Measurements from ENCODE around the gene LHX4.
"Not testable (repeated sequence)": the region's sequence is repeated elsewhere in the genome, so short reads cannot be mapped to it uniquely, and the experiment has no call there.

LHX4 gene

GRCh38 chr1:180198196-180198595 is 31.9 kb upstream of the LHX4 start:
- DNase-seq, result no peak

GRCh38 chr1:180198611-180199010 is 31.5 kb upstream of the LHX4 start:
- DNase-seq, result no peak

GRCh38 chr1:180199018-180199417 is 31.0 kb upstream of the LHX4 start:
- no peak for DNase-seq

- DNase-seq, result no peak
These were observed 28.4 kb upstream of the LHX4 start for GRCh38 chr1:180201451-180202200.

GRCh38 chr1:180202588-180202987 is 27.5 kb upstream of the LHX4 start:
- DNase-seq, result not testable (repeated sequence)

GRCh38 chr1:180204231-180204630 is 25.8 kb upstream of the LHX4 start:
- DNase-seq, result no peak

GRCh38 chr1:180206581-180206980 is 23.5 kb upstream of the LHX4 start:
- no peak for DNase-seq

GRCh38 chr1:180208264-180208663 is 21.8 kb upstream of the LHX4 start:
- DNase-seq, result no peak

GRCh38 chr1:180210008-180210620 is 19.9 kb upstream of the LHX4 start:
- DNase-seq, result no peak

- DNase-seq, result no peak
These were observed 18.8 kb upstream of the LHX4 start for GRCh38 chr1:180211156-180211859.

GRCh38 chr1:180211860-180212229 is 18.2 kb upstream of the LHX4 start:
- no peak for DNase-seq

- DNase-seq, result no peak
These were observed 16.5 kb upstream of the LHX4 start for GRCh38 chr1:180213401-180214170.

- no peak for DNase-seq
These were observed 14.0 kb upstream of the LHX4 start for GRCh38 chr1:180215856-180216625.

- no peak for DNase-seq
These were observed 13.1 kb upstream of the LHX4 start for GRCh38 chr1:180217006-180217405.

- no peak for DNase-seq
These were observed 11.0 kb upstream of the LHX4 start for GRCh38 chr1:180218806-180219765.

GRCh38 chr1:180219776-180220175 is 10.3 kb upstream of the LHX4 start:
- no peak for DNase-seq

- DNase-seq, result no peak
These were observed 8.6 kb upstream of the LHX4 start for GRCh38 chr1:180221462-180221861.

- DNase-seq, result no peak
These were observed 5.2 kb upstream of the LHX4 start for GRCh38 chr1:180224902-180225301.

GRCh38 chr1:180225403-180225802 is 4.7 kb upstream of the LHX4 start:
- no peak for DNase-seq

- DNase-seq, result no peak
These were observed 2.0 kb upstream of the LHX4 start for GRCh38 chr1:180227861-180228647.

Measured in activated naive CD4-positive, alpha-beta T cell treated with anti-CD3 and anti-CD28 coated beads, Interleukin-2, amount 50 U/mL, for 16 hours (primary cell).